ENCODE data around the gene KHDC3L. TPM values are rescaled to one million over a fixed set of nuclear protein-coding genes. Genes with fewer than 3 reads are reported as not detected.
"Not testable (repeated sequence)": the region's sequence is repeated elsewhere in the genome, so short reads cannot be mapped to it uniquely, and the experiment has no call there.

Gene KHDC3L
- total and polyA plus RNA-seq, 2 of the 8 experiments (the other 6 are each of a cell fraction or from before 2014, with no cell fraction given) = 0.11 TPM; not detected in 1

DNA sequence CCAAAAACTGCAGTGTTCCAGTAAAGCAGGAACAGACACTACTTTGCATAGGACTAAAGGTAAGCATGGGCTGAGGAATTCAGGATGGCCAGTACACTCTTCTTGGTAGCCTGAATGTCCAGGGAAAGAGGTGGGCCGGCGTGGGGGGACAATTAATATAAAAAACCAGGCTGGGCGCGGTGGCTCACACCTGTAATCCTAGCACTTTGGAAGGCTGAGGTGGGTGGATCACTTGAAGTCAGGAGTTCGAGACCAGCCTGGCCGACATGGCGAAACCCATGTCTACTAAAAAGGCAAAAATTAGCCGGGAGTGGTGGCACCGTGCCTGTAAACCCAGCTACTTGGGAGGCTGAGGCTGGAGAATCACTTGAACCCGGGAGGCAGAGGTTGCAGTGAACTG lies 19.1 kb downstream of the KHDC3L start:
- 97% methylated on average over 10 of the region's 10 CpGs; no CpG with 5 or more reads in 1 of the 2 experiments for WGBS, 2 experiments (ENCODE audit: extremely low coverage in 1 of 2, insufficient coverage in 1 of 2, insufficient read length in 1 of 2, insufficient replicate concordance in 2 of 2, low coverage in 1 of 2, low lambda C conversion rate in 2 of 2, missing lambda C conversion rate in 1 of 2)
- H4K20me1 ChIP-seq (replicated peaks in 1 of 2; ENCODE audit: control insufficient read depth in 1 of 2, insufficient read depth in 2 of 2, low read length in 2 of 2); H3K23me2 ChIP-seq (ENCODE audit: low read depth, low read length); H3K36me3 ChIP-seq (ENCODE audit: control insufficient read depth in 2 of 4, insufficient read depth in 4 of 4, low read length in 3 of 4); H3K4me3 ChIP-seq (ENCODE audit: extremely low read depth in 1 of 4, insufficient read depth in 2 of 4, low read depth in 3 of 4, low read length in 4 of 4); H3K4ac ChIP-seq (replicated peaks; ENCODE audit: insufficient read length, low read depth, low read length); H3K79me2 ChIP-seq (ENCODE audit: control insufficient read depth in 1 of 2, insufficient read depth in 2 of 2, low read length in 2 of 2); H3K23ac ChIP-seq (ENCODE audit: insufficient read length); H2BK15ac ChIP-seq (ENCODE audit: low read length); H3K4me1 ChIP-seq (replicated peaks in 1 of 4; ENCODE audit: control insufficient read depth in 3 of 4, insufficient read depth in 4 of 4, low read length in 3 of 4); H3K79me1 ChIP-seq (ENCODE audit: low read depth, low read length); DNase-seq (ENCODE audit: low read depth in 1 of 2, low spot score in 2 of 2); H2BK5ac ChIP-seq (ENCODE audit: low read depth, low read length); FAIRE-seq; H3K4me2 ChIP-seq (ENCODE audit: insufficient read depth in 1 of 2, low read depth in 2 of 2, low read length in 2 of 2); H3K14ac ChIP-seq (ENCODE audit: insufficient read length); H3K56ac ChIP-seq (replicated peaks; ENCODE audit: insufficient read length, low read depth, low read length); H3K27me3 ChIP-seq (replicated peaks in 1 of 4; ENCODE audit: control insufficient read depth in 3 of 4, extremely low read depth in 1 of 4, insufficient read depth in 3 of 4, low read length in 3 of 4); H2BK20ac ChIP-seq (ENCODE audit: low read length); H3K18ac ChIP-seq (ENCODE audit: extremely low read depth, low read length); H3K27ac ChIP-seq (ENCODE audit: low read depth, low read length); H2AK5ac ChIP-seq (ENCODE audit: low read depth, low read length); POLR2A ChIA-PET (ENCODE audit: partially characterized antibody); H4K91ac ChIP-seq (replicated peaks; ENCODE audit: insufficient read length, low read length); H2BK12ac ChIP-seq (ENCODE audit: low read depth, low read length); H2BK120ac ChIP-seq (replicated peaks; ENCODE audit: low read depth, low read length); H4K8ac ChIP-seq (ENCODE audit: extremely low read depth, insufficient read depth, low read length); H3K9me3 ChIP-seq (ENCODE audit: insufficient read depth in 2 of 2, low read depth in 1 of 2, low read length in 1 of 2); H3K9ac ChIP-seq (replicated peaks in 1 of 4; ENCODE audit: extremely low read depth in 1 of 4, low read depth in 3 of 4, low read length in 3 of 4); CTCF ChIA-PET (ENCODE audit: partially characterized antibody); H4K5ac ChIP-seq (ENCODE audit: insufficient read length, low read depth, low read length): not testable (repeated sequence)
- 0 out of 2 replicates have a peak overlapping the region, but pooled peaks have one; percentile 20 for H2AFZ ChIP-seq (ENCODE audit: low read length)

All from H1 (cell line).